Pulmonary artery endothelial cell (primary cell): ENCODE data around the gene SKOR1. TPM values are rescaled to one million over a fixed set of nuclear protein-coding genes. Genes with fewer than 3 reads are reported as not detected.

Source experiments
- total RNA-seq: library from RNA; depleted of rRNA; stranded (reverse); fragments of >200 nt; gene quantifications from 2 replicates; pipeline ENCODE4 v1.2.3, GENCODE V29; 2014

SKOR1 gene
- total RNA-seq, 1 donor from 2014 or later, result 0.07 TPM

Other genes with a start within 250 kb of the SKOR1 start
- gene RNU6-1, start 14.5 kb downstream of the SKOR1 start, total RNA-seq, result not detected in 2 replicates
- gene PIAS1, start 228.8 kb downstream of the SKOR1 start, total RNA-seq, result 8.1 and 13.8 TPM in 2 replicates